Stimulated activated naive CD8-positive, alpha-beta T cell treated with anti-CD3 and anti-CD28 coated beads, Interleukin-15, Interleukin-2, amounts not matched to agents 100 ng/mL and 50 ng/mL, for 24 hours (primary cell): Measurements from ENCODE around the gene TBC1D22A.
A peak's percentile ranks its signal among the peaks of the same experiment; 100 is the strongest.

ENCODE experiments used
- H3K27ac Mint-ChIP-seq: one replicate; pipeline ENCODE4 v1.8.0; 2021; ENCODE audit warnings: mild to moderate bottlenecking, mixed read lengths
- H3K27me3 Mint-ChIP-seq: one replicate; pipeline ENCODE4 v1.8.0; 2021; ENCODE audit warnings: mixed read lengths
- H3K36me3 Mint-ChIP-seq: one replicate; pipeline ENCODE4 v1.8.0; 2021; ENCODE audit warnings: low read depth, mixed read lengths
- H3K4me1 Mint-ChIP-seq: one replicate; pipeline ENCODE4 v1.8.0; 2021; ENCODE audit warnings: low read depth, mixed read lengths
- H3K4me3 Mint-ChIP-seq: one replicate; pipeline ENCODE4 v1.8.0; 2021; ENCODE audit warnings: mild to moderate bottlenecking, mixed read lengths
- H3K9me3 Mint-ChIP-seq: one replicate; pipeline ENCODE4 v1.8.0; 2021; ENCODE audit warnings: mixed read lengths

The TBC1D22A gene

DNA sequence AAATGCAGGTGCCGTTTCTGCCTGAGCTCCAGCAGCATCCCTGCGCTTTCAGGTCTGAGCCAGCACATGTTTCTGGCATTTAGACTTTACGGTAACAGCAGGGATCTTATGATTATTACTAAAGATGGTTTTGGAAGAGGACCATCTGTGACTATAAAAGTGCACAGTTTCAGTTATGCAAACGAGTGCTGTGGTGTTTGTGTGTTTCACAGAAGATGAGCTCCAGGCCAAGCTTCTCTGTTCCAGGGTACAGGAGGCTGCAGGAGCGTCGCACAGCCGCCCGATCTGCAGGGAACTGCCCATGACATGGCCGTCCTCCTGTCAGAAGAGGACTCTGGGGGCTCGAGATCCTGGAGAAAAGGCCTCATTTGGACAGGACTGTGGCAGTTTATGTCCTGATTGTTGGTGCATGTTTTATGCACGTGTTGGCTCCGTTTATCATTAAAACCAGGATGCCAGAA lies 297.3 kb downstream of the TBC1D22A start:
- no peaks in the 10 kb centered on the region for H3K9me3 Mint-ChIP-seq
- peaks cover 40% of the 10 kb centered on the region for H3K36me3 Mint-ChIP-seq
- no peak overlapping the region for H3K4me3 Mint-ChIP-seq
- no peak overlapping the region for H3K27ac Mint-ChIP-seq
- H3K4me1 Mint-ChIP-seq = peaks cover 12% of the 10 kb centered on the region
- no peaks in the 10 kb centered on the region for H3K27me3 Mint-ChIP-seq

DNA sequence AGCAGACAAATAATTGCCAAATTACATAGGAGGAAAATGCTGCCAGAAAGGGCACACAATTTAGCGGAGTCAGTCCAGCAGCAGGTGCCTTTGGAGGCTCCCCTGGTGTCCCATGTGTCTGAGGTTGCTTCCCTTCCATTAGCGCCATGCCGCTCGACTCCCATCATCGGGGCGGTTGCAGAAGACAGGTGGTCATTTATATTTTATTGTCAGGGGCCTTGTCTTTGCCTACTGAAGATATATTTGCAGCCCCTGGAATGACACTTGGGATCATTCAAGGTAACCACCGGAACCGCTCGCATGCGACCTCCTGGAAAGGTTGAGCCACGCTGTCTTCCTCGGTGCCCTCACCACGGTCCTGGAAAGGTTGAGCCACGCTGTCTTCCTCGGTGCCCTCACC lies 298.3 kb downstream of the TBC1D22A start:
- Mint-ChIP-seq H3K36me3 (peaks cover 41% of the 10 kb centered on the region), H3K27ac (peak overlapping the region; percentile 87), H3K4me3 (peak overlapping the region; percentile 43), H3K27me3 (no peaks in the 10 kb centered on the region), H3K4me1 (peaks cover 14% of the 10 kb centered on the region), H3K9me3 (no peaks in the 10 kb centered on the region)

DNA sequence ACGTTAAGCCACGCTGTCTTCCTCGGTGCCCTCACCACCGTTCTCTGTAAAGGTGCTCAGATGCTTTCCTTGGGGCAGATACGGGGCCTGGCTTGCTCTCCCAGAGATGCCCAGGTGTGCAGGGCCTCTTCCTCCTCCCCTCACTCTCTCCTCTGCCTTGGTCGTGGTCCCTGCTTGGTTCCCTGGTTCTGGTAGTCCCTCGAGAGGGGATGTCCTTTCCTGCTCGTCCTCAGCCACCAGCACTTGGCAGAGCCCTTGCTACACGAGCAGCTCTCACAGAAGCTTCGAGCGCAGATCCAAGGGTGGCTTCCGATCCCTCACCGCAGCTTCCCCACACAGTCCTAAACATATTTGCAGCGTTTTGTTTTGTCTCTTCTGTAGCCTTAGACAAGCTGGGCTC lies 298.8 kb downstream of the TBC1D22A start:
- peak overlapping the region; percentile 43 for H3K4me3 Mint-ChIP-seq
- peaks cover 16% of the 10 kb centered on the region for H3K4me1 Mint-ChIP-seq
- no peaks in the 10 kb centered on the region for H3K27me3 Mint-ChIP-seq
- peak overlapping the region; percentile 87 for H3K27ac Mint-ChIP-seq
- H3K9me3 Mint-ChIP-seq = no peaks in the 10 kb centered on the region
- H3K36me3 Mint-ChIP-seq = peaks cover 46% of the 10 kb centered on the region

DNA sequence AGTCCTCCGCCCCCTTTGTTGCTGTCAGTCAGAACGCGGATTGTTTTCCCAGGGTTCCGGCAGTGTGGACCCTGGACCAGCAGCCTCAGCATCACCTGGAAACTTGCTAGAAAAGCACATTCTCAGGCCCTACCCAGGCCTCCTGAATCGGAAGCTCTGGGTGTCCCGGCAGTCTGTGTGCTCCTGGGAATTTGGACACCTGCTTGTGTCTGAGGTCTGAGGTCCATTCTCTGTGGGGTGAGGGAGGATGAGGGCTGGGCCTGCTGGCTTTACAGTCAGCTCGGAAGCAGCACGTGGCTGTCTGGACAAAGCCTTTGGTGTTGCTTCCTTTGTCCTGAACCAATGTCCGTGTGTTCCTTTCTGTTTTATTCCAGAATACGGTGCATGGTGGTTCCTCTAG lies 299.7 kb downstream of the TBC1D22A start:
- no peak overlapping the region for H3K4me3 Mint-ChIP-seq
- no peaks in the 10 kb centered on the region for H3K27me3 Mint-ChIP-seq
- H3K4me1 Mint-ChIP-seq = peaks cover 16% of the 10 kb centered on the region
- no peaks in the 10 kb centered on the region for H3K9me3 Mint-ChIP-seq
- H3K27ac Mint-ChIP-seq = no peak overlapping the region
- H3K36me3 Mint-ChIP-seq = peaks cover 46% of the 10 kb centered on the region

GRCh38 chr22:47063071-47063509 lies 300.6 kb downstream of the TBC1D22A start:
- Mint-ChIP-seq H3K4me1 (peaks cover 25% of the 10 kb centered on the region), H3K27me3 (no peaks in the 10 kb centered on the region), H3K4me3 (no peak overlapping the region), H3K9me3 (no peaks in the 10 kb centered on the region), H3K27ac (peak overlapping the region; percentile 21), H3K36me3 (peaks cover 40% of the 10 kb centered on the region)

DNA sequence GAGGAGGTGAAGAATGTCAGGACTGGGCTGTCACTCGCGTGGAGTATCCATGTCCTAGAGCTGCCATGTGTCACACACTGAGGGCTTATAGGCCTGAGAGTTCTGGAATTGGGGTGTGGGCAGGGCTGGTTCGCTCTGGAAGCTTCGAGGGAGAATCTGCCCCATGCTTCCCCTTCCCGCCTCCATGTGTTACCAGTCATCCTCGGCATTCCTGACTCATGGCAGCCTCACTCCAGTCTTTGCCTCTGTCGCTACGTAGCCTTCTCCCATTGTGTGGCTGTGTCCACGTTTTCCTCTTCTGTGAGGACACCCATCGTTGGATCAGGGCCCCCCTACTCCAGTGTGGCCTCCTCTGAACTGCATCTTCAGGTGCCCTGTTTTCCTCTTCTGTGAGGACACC lies 301.2 kb downstream of the TBC1D22A start:
- peaks cover 40% of the 10 kb centered on the region for H3K36me3 Mint-ChIP-seq
- H3K27ac Mint-ChIP-seq = no peak overlapping the region
- H3K27me3 Mint-ChIP-seq = no peaks in the 10 kb centered on the region
- no peak overlapping the region for H3K4me3 Mint-ChIP-seq
- no peaks in the 10 kb centered on the region for H3K9me3 Mint-ChIP-seq
- H3K4me1 Mint-ChIP-seq = peaks cover 27% of the 10 kb centered on the region

DNA sequence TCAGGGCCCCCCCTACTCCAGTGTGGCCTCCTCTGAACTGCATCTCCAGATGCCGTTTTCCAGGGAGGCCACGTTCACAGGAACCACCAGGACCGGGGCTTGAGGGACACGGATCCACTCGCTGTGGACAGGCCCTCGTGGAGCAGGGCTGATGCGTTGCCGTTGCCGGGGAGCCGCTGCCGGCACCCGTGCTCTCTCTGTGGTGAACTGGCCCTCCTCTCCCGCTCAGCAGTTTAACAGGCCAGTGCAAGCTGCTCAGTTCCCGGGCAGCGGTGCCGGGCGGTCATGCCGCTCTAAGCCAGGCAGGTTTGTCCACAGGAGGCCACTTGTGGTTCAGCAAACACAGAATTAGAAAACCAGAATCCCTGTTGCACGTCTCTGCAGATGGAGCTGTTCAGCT lies 301.6 kb downstream of the TBC1D22A start:
- Mint-ChIP-seq H3K36me3 (peaks cover 40% of the 10 kb centered on the region), H3K4me3 (no peak overlapping the region), H3K27me3 (no peaks in the 10 kb centered on the region), H3K4me1 (peaks cover 27% of the 10 kb centered on the region), H3K27ac (no peak overlapping the region), H3K9me3 (no peaks in the 10 kb centered on the region)

GRCh38 chr22:47064416-47064815 lies 302.0 kb downstream of the TBC1D22A start:
- Mint-ChIP-seq H3K27me3 (no peaks in the 10 kb centered on the region), H3K9me3 (no peaks in the 10 kb centered on the region), H3K36me3 (peaks cover 37% of the 10 kb centered on the region), H3K4me1 (peaks cover 28% of the 10 kb centered on the region), H3K27ac (no peak overlapping the region), H3K4me3 (no peak overlapping the region)

DNA sequence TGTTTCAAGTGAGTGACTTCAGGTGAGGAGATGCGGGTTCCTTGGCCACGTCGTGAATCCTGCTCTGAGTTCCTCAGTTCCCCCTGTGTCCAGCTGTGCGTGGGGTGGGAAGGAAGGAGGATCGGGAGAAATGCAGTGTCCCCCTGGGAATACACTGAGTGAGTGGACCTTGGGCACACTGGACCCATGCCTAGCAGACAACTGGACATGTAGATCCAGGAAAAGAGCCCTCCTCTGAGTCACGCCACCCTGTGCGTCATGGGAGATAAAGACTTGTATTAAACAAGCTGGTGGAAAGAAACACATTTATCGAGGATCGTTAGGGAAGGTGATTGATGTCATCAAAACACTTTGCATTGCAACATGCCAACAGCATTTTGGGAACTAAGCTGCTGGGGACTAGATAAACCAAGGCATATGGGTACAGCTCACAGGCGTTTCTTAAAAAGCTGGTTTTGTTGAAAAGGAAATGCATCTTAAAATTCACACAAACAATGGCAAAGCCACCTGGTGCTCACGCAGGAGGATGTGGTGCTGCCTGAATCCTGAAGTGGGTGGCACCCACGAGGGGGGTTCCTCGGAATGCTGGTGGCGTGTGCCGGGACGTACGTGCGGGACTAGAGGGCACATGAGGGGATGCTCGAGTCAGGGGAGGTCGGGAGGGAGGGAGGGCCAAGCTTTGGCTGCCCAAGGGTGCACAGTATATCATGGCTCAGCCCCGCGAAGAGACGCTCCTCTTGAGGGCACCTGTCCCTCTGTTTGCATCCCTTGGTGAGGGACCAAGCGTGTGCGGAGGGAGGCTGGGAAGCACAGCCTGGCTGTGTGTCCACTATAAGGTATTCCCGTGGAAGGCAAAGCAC lies 303.5 kb downstream of the TBC1D22A start:
- H3K36me3 Mint-ChIP-seq = peaks cover 28% of the 10 kb centered on the region
- peaks cover 29% of the 10 kb centered on the region for H3K4me1 Mint-ChIP-seq
- H3K27me3 Mint-ChIP-seq = no peaks in the 10 kb centered on the region
- H3K27ac Mint-ChIP-seq = no peak overlapping the region
- no peaks in the 10 kb centered on the region for H3K9me3 Mint-ChIP-seq
- no peak overlapping the region for H3K4me3 Mint-ChIP-seq

GRCh38 chr22:47066616-47066905 lies 304.1 kb downstream of the TBC1D22A start:
- no peak overlapping the region for H3K27ac Mint-ChIP-seq
- H3K36me3 Mint-ChIP-seq = peaks cover 22% of the 10 kb centered on the region
- H3K27me3 Mint-ChIP-seq = no peaks in the 10 kb centered on the region
- no peaks in the 10 kb centered on the region for H3K9me3 Mint-ChIP-seq
- no peak overlapping the region for H3K4me3 Mint-ChIP-seq
- H3K4me1 Mint-ChIP-seq = peaks cover 23% of the 10 kb centered on the region

GRCh38 chr22:47067321-47067890 lies 305.0 kb downstream of the TBC1D22A start:
- H3K27me3 Mint-ChIP-seq = no peaks in the 10 kb centered on the region
- H3K27ac Mint-ChIP-seq = no peak overlapping the region
- peaks cover 23% of the 10 kb centered on the region for H3K4me1 Mint-ChIP-seq

GRCh38 chr22:47067911-47068625 lies 305.6 kb downstream of the TBC1D22A start:
- Mint-ChIP-seq H3K9me3 (no peaks in the 10 kb centered on the region), H3K4me1 (peaks cover 23% of the 10 kb centered on the region), H3K27ac (no peak overlapping the region), H3K4me3 (no peak overlapping the region), H3K36me3 (peaks cover 15% of the 10 kb centered on the region), H3K27me3 (no peaks in the 10 kb centered on the region)

More at GRCh38 chr22:47067321-47067890, 305.0 kb downstream of the TBC1D22A start:
- H3K4me3 Mint-ChIP-seq = no peak overlapping the region
- H3K36me3 Mint-ChIP-seq = peaks cover 15% of the 10 kb centered on the region
- no peaks in the 10 kb centered on the region for H3K9me3 Mint-ChIP-seq

DNA sequence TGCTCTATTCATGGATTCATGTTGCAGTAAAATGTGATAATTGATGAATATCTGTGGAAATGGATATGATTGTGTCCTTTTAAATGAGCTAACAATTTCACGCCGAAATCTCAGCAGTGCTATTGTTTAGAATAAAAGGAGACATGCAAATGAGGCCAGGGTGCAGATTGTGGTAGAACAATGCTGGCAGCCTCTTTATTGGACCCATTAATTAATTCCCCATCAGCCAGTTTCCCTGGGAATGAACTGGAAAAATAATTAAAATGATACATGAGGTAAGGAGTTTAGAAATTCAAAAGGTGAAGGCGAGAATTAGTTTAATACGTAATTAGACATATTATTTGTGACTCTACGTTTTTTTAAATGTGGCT lies 306.2 kb downstream of the TBC1D22A start:
- Mint-ChIP-seq H3K36me3 (peaks cover 17% of the 10 kb centered on the region), H3K4me3 (no peak overlapping the region), H3K9me3 (peaks cover 4% of the 10 kb centered on the region), H3K27me3 (no peaks in the 10 kb centered on the region), H3K4me1 (peaks cover 23% of the 10 kb centered on the region), H3K27ac (no peak overlapping the region)

GRCh38 chr22:47069270-47069669 lies 306.8 kb downstream of the TBC1D22A start:
- no peaks in the 10 kb centered on the region for H3K27me3 Mint-ChIP-seq
- peaks cover 7% of the 10 kb centered on the region for H3K9me3 Mint-ChIP-seq
- H3K4me3 Mint-ChIP-seq = no peak overlapping the region
- no peak overlapping the region for H3K27ac Mint-ChIP-seq
- peaks cover 24% of the 10 kb centered on the region for H3K36me3 Mint-ChIP-seq
- peaks cover 23% of the 10 kb centered on the region for H3K4me1 Mint-ChIP-seq

- Mint-ChIP-seq H3K4me3 (no peak overlapping the region), H3K4me1 (peaks cover 19% of the 10 kb centered on the region), H3K9me3 (peaks cover 17% of the 10 kb centered on the region), H3K36me3 (peaks cover 36% of the 10 kb centered on the region), H3K27me3 (no peaks in the 10 kb centered on the region), H3K27ac (no peak overlapping the region)
These were observed 308.8 kb downstream of the TBC1D22A start for GRCh38 chr22:47071078-47071806.
